Forelimb muscle (tissue), 1 donor: ENCODE data around the gene SLC9A8. TPM values are rescaled to one million over a fixed set of nuclear protein-coding genes. Genes with fewer than 3 reads are reported as not detected.
"Not testable (repeated sequence)": the region's sequence is repeated elsewhere in the genome, so short reads cannot be mapped to it uniquely, and the experiment has no call there.

Experiments used
- DNase-seq: peaks from one replicate; pipeline ENCODE4 v3.0.0-alpha.2; 2013; ENCODE audit warnings: low read depth
- polyA plus RNA-seq: library from polyadenylated mRNA; unstranded; fragments of 120-200 nt; gene quantifications from one replicate; pipeline ENCODE4 v1.2.1, GENCODE V29; 2013; ENCODE audit not compliant: insufficient read length

The SLC9A8 gene, protein sequence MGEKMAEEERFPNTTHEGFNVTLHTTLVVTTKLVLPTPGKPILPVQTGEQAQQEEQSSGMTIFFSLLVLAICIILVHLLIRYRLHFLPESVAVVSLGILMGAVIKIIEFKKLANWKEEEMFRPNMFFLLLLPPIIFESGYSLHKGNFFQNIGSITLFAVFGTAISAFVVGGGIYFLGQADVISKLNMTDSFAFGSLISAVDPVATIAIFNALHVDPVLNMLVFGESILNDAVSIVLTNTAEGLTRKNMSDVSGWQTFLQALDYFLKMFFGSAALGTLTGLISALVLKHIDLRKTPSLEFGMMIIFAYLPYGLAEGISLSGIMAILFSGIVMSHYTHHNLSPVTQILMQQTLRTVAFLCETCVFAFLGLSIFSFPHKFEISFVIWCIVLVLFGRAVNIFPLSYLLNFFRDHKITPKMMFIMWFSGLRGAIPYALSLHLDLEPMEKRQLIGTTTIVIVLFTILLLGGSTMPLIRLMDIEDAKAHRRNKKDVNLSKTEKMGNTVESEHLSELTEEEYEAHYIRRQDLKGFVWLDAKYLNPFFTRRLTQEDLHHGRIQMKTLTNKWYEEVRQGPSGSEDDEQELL
- polyA plus RNA-seq, result 5.7 TPM

DNA sequence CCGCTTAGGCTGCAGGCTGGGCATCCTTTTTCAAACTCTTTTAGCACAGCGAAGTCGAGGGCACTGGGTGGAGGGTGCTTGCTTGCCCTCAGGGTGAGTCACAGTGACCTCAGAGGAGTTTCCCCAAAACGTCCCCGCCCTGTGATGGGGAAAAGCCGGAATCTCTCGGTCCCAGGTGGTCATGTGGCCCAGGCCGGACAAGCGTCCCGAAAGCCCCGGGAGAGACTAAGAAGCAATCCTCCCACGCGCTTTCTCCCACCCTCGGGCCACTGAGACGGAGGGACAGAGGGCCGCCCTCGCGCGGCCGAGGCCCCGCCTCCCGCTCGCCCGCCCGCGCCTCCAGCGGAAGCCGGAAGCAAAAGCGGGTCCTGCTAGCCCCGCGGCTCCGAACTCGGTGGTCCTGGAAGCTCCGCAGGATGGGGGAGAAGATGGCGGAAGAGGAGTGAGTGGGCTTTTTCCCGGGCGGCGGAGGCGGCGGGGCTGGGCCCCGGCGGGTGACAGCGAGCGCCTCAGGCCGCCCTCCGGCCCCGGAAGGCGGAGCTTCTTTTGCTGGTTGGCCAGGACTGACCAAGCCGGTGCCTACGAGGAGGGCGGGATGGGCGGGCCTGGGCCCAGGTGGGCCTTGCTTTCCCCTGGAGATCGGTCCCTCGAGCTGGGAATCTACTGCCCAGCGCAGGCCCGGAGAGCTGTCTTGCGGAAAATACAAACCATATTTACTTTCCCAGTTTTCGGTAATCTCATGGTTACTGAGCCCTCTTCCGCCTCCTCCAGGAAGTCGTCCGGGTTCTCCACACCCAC lies at the start of gene SLC9A8:
Gene SLC9A8 (plus strand): TSS at position 322 of the 798 bp plus-strand sequence. CDS start 95 bp downstream, at position 417.
- peak; percentile 75 for DNase-seq

DNA sequence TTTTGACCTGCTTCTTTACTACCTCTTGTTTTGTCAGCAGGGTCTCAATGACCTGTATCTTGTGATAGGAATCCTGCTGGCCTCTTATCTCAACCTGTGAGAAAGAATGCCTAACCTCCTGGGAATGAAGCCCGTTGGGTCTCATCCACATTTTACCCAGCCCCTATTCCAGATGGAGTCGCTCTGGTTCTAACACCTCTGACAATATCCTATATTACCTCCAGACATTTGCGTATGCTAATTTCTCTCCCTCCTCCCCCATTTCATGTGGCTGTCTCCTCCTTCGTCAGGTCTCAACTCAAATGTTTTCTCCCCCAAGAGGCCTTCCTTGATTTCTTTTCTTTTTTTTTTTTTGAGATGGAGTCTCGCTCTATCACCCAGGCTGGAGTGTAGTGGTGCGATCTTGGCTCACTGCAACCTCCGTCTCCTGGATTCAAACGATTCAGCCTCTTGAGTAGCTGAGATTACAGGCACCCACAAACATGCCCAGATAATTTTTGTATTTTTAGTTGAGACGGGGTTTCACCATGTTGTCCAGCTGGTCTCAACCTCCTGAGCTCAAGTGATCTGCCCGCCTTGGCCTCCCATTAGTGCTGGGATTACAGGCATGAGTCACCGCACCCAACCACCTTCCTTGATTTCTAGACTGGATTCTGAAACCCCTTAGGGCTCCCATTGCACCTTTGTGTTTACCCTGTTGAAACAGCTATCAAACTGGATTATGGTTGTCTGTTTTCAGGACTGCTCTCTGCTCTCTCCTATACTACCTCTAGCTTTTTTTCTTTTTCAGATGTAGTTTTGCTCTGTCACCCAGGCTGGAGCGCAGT lies 49.5 kb upstream of the SLC9A8 start:
- no peak for DNase-seq

DNA sequence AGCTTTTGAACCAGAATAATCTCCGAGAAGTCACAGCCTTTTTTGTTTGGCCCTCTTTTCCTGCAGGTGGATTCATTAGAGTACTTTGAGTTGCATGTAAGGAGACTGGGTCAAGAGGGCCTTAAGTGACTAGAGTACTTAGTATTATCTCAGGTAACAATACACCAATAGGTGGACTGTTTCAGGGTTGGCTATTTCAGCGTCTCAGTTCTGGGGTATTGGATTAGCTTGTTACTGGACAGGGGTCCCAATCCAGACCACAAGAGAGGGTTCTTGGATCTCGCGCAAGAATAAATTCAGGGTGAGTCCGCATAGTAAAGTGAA lies 47.3 kb upstream of the SLC9A8 start:
- DNase-seq, result no peak

DNA sequence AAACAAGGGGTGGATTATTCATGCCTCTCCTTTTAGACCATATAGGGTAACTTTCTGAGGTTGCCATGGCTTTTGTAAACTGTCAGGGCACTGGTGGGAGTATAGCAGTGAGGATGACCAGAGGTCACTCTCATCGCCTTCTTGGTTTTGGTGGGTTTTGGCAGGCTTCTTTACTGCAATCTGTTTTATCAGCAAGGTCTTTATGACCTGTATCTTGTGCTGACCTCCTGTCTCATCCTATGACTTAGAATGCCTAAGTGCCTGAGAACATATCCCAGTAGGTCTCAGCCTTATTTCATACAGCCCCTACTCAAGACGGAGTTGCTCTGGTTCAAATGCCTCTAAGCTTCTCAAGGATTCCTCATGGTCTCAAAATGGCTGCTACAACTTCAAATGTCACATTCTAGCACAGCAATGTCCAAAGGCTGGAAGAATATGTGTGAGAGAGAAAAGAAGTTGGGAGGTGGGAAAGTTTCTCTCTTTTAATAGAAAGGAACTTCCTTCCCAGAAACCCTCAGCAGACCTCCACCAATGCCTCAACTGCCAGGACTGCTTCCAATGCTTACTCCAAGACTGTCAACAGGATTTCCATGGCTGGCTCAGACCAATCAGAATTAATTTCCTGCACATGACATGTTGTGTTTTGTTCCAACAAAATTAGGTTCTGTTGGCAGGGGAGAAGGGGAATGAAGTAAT lies 46.6 kb upstream of the SLC9A8 start:
- no peak for DNase-seq

DNA sequence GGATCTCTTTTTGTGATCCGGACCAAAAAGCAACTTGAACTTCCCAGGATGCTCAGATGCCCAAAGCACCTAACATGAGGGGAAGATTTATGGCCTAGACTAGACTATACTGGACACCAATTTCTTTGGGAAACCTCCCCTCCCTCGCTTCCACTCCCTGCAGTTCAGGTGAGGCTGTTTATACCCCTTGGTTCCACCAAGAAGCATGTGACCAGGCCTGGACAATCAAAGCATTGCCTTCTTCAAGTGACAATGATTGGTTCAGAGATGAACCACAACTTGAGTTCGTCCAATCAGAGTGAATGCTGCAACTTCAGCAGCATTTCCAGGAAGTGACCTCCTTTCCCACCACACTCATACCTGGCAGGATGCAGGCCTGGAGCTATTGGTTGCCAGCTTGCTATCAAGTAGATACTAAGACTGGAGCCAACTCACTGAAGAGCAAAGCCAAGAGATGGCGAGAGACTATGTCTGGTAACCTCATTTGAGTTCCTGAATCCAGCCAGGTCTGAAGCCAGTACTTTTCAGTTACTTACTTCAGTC lies 45.6 kb upstream of the SLC9A8 start:
- no peak for DNase-seq

DNA sequence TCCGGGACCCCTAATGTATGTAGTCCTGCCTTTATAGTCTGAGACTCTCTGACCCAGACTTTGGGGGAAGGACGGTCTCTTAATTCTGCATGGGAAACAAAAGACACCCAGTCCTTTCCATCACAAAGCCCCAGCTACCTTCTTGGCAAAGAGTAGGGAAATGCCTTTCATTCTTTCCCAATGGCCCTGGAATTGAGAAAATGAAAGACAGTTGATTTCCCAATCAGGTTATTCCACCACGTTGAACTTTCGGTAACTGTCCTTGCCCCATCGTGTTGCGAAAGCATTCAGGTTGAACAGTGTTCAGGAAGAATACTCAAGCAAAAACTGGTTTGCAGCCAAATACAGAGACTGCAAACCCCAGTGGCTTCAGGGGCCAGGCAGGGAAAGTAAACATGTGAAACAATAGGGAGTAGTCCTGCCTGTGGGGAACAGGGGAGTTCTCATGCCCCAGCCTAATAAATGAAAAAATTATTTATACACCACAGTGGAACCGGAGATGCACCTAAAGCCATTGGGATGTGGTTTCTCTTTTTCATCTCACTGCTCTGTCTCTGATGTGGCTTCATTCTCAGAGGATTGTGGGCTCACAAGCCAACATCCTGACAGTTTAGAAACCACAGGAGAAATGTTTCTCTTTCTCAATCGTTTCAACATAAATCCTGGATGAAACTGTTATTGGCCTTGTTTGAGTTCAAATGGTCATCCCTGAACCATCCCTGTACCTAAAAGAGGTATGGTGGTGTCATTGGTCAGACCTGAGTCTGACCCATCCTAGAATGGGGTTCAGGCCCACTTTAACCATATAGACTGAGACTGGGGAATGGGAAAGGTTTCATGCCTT lies 44.2 kb upstream of the SLC9A8 start:
- DNase-seq, result no peak

DNA sequence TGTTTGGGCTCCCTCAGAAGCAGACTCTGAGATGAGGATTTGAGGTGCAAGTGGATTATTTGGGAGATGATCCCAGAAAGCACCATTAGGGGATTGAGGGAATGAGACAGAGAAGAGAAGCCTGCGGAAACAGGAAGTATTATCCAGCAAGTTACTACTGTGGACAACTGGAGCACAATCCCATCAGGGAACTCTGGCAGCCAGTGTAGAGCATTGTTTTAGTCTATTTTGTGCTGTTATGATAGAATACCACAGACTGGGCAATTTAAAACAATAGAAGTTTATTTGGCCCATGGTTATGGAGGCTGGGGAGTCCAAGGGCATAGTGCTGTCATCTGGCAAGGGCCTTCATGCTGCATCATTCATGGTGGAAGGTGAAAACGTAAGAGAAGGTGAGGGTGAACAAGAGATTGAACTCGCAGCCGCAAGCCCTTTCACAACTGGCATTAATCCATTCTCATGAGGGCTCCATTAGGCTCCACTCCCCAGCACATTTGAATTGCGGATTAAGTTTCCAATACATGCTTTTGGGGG lies 43.5 kb upstream of the SLC9A8 start:
- DNase-seq, result no peak

DNA sequence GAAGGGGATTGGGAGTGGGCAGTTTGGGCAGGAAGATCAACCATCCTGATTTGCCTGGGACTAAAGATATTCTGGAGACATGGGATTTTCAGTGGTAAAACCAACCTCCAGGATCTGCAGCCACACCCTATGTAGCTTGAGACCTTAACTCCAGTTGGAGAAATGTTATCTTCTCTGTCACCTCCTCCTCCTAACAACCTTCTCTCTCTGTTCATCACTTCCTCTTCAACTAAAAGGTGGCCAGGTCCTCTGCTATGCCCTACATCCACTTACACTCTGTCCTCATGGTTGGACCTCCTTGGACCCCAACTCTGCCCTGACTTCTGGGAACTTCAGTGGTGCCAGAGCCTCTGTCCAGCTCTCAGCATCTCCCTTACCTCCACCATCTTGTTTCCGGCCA lies 42.0 kb upstream of the SLC9A8 start:
- DNase-seq, result no peak

DNA sequence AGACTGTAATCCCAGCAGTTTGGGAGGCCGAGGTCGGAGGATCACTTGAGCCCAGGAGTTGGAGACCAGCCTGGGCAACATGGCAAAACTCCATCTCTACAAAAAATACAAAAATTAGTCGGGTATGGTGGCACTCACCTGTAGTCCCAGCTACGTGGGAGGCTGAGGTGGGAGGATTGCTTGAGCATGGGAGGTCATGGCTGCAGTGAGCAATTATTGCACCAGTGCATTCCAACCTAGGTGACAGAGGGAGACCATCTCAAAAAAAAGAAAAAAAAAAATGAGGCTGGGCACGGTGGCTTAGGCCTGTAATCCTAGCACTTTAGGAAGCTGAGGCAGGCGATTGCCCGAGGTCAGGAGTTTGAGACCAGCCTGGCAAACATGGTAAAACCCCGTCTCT lies 38.4 kb upstream of the SLC9A8 start:
- not testable (repeated sequence) for DNase-seq

DNA sequence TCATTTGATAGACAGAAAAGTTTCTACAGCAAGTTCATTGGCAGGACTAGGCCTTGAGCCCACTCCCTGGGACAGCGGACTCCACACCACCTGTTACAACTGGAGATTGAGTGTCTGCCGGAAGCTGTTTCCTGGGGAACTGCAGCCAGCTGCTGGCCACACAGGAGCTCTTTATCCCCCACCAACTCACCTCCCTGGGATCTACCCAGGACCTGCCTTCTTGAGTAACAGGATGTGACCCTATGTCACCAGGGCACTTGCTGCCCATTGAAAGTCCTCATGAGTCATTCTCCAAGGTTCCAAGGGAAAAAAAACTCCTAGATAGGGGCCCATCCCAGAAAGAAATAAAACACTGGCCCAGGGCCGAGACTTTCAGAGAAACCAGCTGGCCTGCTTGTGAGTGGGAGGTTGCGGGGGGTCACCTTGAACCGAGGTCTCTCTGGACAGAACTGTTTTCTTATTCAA lies 37.4 kb upstream of the SLC9A8 start:
- no peak for DNase-seq

DNA sequence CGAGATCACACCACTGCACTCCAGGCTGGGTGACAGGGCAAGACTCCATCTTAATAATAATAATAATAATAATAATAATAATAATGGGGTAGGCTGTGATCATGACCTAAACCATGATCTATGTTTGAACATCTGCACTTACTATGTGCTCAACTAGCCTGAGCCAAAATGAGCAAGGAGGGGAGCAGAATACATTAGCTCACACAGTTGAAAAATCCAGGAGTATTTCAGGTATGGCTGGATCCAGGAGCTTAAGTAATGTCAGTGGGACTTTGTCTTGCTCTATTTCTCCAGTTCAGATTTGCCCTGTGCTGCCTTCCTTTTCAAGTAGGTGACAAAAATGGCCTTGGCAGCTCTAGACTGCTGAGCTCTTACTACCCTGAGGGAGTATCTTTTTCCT lies 32.7 kb upstream of the SLC9A8 start:
- no peak for DNase-seq

DNA sequence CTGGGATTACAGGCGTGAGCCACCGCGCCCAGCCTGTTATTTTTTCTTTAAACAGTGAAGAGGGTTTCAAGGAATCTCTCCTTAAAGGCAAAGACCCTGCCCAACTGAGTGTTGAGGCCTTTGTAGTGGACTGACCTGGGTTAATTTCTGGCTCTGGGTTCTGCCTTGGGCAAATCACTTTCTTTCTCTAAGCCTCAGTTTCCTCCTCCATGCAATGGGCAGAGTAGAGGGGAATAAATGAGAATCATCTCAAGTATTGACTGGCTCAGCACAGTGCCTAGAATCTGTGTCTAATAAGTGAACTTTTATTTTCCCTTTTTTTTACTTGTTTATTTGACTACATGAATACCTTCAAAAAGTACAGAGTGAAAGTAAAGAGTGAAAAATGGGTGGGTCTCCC lies 31.0 kb upstream of the SLC9A8 start:
- no peak for DNase-seq

DNA sequence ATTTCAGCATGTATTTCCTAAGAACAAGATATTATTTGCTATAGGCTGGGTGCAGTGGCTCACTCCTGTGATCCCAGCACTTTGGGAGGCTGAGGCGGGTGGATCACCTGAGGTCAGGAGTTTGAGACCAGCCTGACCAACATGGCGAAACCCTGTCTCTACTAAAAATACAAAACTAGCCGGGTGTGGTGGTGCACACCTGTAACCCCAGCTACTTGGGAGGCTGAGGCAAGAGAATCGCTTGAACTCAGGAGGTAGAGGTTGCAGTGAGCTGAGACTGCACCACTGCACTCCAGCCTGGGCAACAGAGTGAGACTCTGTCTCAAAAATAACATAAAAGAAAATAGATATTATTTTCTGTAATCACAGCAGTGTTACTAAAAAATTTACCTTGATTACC lies 30.2 kb upstream of the SLC9A8 start:
- not testable (repeated sequence) for DNase-seq

DNA sequence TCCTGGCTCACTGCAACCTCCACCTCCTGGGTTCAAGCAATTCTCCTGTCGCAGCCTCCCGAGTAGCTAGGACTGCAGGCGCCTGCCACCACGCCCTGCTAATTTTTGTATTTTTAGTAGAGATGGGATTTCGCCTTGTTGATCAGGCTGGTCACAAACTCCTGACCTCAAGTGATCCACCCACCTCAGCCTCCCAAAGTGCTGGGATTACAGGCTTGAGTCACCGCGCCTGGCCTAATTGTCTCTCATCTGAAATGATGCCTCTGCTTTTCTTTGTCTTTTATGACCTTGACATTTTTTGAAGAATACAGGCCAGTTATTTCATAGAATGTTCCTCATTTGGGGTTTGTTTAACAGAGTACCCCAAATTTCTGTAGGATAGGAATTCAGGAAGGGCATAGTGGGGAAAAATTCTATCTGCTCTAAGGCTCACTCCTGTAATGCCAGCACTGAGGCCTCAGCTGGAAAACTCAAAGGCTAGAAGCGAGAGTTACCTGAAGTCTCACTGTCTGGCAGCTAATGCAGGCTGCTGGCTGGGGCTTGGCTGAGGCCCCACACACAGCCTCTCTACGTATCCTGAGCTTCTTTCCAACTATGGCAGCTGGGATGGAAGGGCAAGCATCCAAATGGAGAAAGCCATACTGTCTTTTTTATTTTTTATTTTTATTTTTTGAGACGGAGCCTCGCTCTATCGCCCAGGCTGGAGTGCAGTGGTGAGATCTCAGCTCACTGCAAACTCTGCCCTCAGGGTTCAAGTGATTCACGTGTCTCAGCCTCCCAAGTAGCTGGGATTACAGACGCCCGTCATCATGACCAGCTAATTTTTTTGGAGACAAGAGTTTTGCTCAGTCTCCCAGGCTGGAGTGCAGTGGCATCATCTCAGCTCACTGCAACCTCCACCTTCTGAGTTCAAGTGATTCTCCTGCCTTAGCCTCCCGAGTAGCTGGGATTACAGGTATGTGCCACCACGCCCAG lies 29.3 kb upstream of the SLC9A8 start:
- not testable (repeated sequence) for DNase-seq

DNA sequence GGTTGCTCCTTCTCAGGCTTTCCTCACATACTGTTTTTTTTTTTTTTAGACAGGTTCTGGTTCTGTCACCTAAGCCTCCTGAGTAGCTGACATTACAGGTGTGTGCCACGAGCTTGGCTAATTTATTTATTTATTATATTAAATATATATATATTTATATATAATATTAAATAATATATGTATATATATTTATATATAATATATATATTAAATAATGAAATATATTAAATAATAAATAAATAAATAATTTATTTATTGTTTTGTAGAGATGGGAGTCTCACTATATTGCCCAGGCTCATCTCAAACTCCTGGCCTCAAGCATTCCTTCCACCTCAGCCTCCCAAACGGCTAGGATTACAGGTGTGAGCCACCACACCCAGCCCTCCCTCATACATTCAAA lies 28.3 kb upstream of the SLC9A8 start:
- no peak for DNase-seq

DNA sequence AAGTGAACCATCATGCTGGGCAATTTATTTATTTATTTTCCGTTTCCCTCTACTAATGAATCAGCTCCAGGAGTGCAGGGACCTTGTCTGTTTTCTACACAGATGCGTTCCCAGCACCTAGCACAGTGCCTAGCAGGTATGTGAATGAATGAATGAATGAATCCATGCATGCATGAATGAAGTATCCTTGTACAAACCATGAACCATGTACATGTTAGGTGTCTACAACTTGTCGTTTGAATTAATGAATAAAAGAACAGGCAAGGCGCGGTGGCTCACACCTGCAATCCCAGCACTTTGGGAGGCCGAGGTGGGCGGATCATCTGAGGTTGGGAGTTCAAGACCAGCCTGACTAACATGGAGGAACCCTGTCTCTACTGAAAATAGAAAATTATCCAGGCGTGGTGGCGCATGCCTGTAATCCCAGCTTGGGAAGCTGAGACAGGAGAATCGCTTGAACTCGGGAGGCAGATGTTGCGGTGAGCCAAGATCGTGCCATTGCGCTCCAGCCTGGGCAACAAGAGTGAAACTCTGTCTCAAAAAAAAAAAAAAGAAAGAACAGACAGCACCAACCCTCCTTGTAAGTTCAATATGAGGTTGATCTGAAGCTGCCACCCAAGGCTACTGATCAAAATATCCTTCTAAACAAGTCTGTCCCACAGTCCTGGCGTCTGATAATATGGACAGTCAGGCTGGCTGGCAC lies 27.3 kb upstream of the SLC9A8 start:
- DNase-seq, result no peak

DNA sequence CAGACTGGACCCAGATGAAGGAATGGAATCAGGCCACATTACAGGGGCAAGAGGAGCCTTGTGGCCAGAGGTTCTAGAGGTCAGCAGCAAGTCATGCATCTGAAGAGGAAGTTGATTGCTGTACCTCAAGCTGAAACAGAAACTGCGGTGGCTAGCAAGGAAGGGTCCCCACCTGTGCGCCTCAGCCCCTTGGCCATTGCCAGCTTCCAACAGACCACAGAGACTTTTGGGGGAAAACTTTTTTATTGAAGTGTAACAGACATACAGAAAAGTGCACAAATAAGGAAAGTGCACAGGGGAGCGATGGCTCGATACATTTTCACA lies 26.8 kb upstream of the SLC9A8 start:
- no peak for DNase-seq

DNA sequence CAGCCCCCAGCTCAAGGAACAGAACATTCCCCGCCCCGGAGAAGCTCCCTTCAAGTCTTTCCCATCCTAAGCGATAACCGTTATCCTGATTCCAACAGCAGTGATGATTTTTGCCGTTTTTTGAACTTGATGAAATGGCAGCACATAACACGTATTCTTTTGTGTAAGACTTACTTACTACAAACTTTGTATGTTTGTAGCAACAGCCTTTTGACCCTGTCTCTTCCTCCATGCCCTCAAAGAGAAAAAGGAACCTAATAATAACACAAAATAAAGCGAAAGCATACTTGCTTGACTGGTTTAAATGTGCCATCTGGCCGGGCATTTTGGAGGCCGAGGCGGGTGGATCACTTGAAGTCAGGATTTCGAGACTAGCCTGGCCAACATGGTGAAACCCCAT lies 26.4 kb upstream of the SLC9A8 start:
- DNase-seq, result no peak
